Breast epithelium (tissue), 3 donors: ENCODE measurements around the gene MPP3.

Source experiments
- CTCF ChIP-seq, 3 donors: fragments of 450-650 bp; IDR thresholded peaks; one replicate each; pipeline ENCODE4 v1.5.1; 2016 to 2017; ENCODE audit warnings: antibody characterized with exemption in 3 of 3, mild to moderate bottlenecking in 3 of 3, moderate library complexity in 3 of 3
- POLR2A ChIP-seq: fragments of 450-650 bp; IDR thresholded peaks from one replicate; pipeline ENCODE4 v1.6.1; 2016; ENCODE audit warnings: antibody characterized with exemption, mild to moderate bottlenecking, moderate library complexity

- TF ChIP-seq POLR2A (no peak), CTCF (IDR thresholded peaks at IDR 0.05) (no peak)
Observed at GRCh38 chr17:43845766-43846165, 12.8 kb upstream of the MPP3 start.
